NCI-H748 (cell line): ENCODE data around the gene TMEM30B.
"Not testable (repeated sequence)": the region's sequence is repeated elsewhere in the genome, so short reads cannot be mapped to it uniquely, and the experiment has no call there.

Experiments used
- DNase-seq: peaks from one replicate; lab custom pipeline; 2025; ENCODE audit not compliant: unreplicated experiment; lab: John Stamatoyannopoulos, UW

TMEM30B gene

DNA sequence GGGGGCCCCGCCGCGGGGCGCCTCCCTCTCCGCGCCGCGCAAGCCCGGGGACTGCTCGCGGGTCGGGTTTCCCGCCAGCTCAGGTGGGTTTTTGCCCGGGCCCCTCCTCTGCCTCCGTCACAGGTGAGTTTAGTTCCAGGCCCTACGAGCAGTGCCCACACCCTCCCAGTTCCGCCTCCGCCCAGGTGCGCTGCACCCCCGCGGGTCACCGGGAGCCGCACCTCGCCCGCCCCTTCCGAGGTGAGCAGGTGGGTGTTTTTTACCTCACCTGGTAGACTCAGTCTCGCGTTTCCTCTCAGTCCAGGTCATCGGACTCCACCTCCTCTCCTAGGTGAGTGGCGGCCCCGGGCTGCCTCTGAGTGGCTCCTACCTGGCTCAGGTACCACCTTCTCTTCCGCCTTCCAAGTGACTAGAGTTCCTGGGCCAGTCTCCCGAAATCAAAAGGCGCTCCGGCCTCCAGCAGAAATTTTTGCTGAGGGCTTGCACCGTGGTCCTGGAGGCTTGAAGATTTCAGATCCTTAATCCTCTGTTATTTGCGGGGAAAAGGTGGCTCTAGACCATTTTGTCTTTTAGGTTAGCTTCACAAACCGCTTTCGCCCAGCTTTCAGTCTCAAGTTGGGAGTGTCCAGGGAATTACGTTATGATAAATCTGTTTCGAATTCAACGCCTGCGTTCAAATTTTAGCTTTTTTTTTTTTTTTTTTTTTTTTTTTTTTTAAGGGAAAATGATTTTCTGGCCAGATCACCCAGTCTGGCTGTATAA lies at the start of gene TMEM30B:
Gene TMEM30B (minus strand): TSS at position 153 of the 762 bp plus-strand sequence. CDS start 191 bp downstream, outside the sequence.
- peak; percentile 98 for DNase-seq

GRCh38 chr14:61330511-61330910 lies 49.4 kb upstream of the TMEM30B start:
- no peak for DNase-seq

GRCh38 chr14:61329478-61330051 lies 48.4 kb upstream of the TMEM30B start:
- DNase-seq, result no peak

- no peak for DNase-seq
Observed at GRCh38 chr14:61328626-61329262, 47.6 kb upstream of the TMEM30B start.

DNA sequence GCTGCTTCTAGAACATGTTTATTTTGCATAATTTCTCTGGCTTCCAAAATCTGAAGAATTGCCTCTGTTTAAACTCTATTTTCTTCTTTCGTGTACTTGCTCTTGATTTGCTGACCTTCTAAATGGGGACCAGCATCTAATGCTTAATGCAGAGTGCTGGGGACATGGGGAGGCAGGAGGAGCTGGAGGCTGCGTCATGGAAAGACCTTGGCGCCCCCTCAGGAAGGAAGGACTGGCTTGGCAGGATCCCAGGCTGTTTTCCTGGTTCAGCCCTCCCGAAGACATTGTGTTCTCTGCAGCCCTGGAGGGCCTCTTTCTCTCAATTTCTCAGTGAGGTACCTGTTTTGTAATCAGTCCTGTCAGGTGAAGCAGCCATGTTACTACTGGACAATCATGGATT lies 45.7 kb upstream of the TMEM30B start:
- DNase-seq, result peak; percentile 16

DNA sequence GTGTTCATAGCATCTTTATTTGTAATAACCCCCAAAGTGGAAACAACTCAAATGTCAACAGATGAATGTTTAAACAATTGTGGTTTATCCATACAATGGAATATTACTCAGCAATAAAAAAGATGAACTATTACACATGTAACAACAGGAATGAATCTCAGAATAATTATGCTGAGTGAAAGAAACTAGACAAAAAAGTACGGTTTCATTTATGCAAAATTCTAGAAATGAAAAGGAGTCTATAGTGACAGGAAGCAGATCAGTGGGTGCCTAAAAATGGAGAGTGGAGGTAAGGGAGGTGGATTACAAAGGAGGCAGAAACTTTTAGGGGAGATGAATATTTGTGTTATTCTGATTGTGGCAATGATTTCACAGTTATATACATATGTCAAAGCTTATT lies 45.0 kb upstream of the TMEM30B start:
- no peak for DNase-seq

- no peak for DNase-seq
Observed at GRCh38 chr14:61325166-61325565, 44.0 kb upstream of the TMEM30B start.

DNA sequence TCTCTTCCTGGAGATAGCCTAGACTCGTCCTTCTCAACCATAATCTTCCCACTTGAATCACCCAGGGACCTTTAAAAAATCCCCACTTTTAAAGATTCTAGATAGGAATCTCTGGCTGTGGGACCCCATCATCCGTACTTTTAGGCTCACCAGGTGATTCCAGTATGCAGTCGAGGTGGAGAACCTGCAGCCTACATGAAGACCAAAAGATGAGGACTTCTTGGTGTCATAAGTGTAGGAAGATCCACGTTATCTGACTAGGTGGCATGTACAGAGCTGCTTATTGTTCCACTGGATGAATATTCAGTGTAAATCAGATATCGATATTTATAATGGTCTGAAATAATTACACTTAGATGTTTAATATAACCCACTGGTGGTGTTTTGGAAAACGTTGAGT lies 42.8 kb upstream of the TMEM30B start:
- no peak for DNase-seq

DNA sequence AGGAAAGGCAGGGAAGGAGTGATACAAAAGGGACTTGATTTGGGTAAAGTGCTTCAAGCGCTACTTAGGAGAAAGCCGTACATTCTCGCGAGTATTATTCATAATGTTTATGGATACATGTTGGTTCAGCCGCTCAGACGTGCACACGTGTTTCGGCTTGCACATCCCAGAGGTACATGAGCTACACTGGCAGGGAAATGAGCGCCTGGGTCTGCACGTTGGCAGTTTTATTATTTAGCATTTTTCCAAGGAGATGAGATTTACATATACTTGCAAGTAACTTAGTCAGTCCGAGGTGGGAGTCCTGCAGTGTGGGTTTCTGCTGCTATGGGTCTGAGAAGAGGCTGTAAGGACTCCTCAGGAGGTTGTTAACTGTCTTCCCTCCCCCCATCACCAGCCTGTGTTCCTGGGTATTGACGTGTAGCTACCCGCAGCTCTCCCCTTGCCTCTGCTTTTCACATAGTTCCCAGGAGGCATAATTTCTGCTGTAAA lies 41.7 kb upstream of the TMEM30B start:
- peak; percentile 74 for DNase-seq

DNA sequence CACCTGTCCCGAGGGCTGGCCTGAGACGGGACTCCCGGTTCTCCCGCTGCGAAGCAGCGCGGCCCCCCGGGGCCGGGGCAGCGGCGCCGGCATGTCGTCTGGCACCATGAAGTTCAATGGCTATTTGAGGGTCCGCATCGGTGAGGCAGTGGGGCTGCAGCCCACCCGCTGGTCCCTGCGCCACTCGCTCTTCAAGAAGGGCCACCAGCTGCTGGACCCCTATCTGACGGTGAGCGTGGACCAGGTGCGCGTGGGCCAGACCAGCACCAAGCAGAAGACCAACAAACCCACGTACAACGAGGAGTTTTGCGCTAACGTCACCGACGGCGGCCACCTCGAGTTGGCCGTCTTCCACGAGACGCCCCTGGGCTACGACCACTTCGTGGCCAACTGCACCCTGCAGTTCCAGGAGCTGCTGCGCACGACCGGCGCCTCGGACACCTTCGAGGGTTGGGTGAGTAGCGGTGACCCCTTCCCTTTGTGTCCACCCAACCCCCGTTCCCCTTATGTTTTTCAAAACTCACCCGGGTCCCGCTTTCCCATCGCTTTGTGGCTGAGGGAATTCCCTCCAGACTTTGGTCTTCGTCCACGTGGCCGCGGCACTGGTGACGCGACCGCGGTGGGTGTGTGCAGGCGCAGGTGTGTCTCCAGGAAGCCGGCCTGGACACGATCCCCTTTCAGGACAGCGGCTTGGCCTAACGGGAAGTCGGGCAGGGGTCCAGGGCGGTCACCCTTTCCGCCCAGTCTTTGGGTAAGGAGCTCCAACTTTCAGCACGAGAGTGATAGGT lies 41.1 kb upstream of the TMEM30B start:
- DNase-seq, result peak; percentile 74

- peak; percentile 83 for DNase-seq
Observed at GRCh38 chr14:61321385-61322010, 40.4 kb upstream of the TMEM30B start, which contains the start of gene PRKCH. Gene PRKCH (plus strand): TSS chr14:61321579. CDS start chr14:61322102, 523 bp downstream.

DNA sequence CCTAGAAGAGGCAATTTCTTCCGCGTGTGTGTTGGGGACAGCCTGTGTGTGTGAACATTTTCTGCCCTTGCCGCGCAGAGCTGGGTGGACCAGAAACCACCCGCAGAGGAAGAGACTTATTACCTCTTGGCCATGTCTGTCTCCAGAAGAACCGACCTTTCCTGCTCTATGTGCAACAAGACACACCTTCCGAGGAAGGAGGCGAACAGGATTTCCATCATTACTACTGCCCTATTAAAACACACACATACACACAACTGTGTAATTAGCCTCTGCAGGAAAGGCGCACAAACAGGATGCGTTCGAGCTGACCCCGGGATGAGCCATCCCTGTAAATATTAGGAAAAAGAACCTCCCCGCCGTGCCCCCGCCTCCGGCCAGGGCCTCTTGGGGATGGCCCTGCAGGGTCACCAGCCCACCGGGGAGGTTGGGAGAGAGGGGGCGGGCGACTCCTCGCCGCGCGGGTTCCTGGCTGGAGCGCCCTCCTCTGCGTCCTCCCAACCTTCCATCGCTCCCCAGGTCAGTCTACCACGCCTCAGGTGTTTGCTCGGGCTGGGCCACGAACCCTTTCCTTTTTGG lies 39.8 kb upstream of the TMEM30B start:
- peak; percentile 68 for DNase-seq

GRCh38 chr14:61320170-61320569 lies 39.0 kb upstream of the TMEM30B start:
- not testable (repeated sequence) for DNase-seq

DNA sequence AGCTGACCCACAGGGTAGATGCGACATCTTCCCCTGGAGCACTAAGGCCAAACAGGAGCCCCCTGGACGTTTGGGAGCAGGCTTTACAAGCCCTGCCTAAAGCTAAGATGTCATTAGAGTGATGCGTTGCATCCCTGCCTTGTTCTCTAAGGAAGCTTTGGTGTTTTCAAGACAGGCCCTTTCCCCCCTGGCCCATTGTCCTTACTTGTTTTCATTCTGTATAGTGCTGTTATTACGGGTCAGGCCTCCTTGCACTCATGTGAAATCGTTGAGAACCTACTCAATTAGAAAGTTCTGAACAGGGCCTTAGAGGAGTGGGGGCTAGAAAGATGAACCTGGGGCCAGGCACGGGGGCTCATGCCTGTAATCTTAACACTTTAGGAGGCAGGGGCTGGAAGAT lies 38.6 kb upstream of the TMEM30B start:
- DNase-seq, result no peak

GRCh38 chr14:61319086-61319485 lies 37.9 kb upstream of the TMEM30B start:
- no peak for DNase-seq

DNA sequence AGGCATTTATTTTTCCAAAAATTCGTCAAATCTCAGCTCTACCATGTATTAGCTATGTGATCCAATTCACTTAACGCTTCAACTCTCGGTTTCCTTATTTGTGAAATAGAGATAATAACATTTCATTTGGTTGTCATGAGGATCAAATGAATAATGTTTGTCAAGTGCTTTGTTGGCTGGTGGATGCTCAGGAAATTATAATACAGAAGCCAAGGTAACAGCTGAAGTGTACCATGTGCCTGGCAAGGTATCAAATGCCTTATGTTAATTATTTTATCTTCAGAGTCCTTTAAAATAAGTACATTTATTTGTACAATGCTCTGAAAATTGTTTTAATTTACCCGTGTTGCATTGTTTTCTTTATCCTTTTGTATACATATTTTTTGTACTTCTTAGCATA lies 34.2 kb upstream of the TMEM30B start:
- peak; percentile 29 for DNase-seq

DNA sequence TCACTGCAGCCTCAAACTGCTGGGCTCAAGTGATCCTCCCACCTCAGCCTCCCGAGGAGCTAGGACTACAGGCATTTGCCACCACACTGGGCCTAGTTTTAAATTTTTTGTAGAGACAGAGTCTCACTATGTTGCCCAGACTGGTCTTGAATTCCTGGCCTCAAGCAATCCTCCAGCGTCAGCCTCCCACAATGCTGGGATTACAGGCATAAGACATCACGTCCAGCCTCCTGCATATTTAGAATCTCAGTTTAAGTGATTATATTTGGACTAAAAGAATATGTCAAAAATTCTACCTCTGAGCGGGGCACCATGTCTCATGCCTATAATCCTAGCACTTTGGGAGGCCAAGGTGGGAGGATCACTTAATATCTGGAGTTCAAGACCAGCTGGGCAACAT lies 27.6 kb upstream of the TMEM30B start:
- DNase-seq, result not testable (repeated sequence)

DNA sequence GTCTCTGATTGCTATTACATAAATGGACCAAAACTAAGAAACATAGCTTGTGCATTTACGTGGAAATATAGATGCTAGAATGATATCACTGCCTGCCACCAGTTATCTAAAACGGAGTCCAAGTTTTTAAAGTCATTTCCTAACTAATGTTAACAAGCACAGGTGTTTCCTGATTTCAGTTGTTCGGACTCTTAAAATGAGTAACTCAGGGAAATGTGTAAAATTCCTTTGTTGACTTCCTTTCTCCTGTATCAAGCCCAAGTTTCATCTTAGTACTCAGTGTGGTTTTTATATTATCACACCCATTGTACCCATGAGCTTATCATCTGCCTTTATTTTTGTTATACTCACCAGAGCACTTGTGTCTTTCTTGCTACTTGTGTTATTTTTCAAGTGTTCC lies 27.1 kb upstream of the TMEM30B start:
- no peak for DNase-seq

DNA sequence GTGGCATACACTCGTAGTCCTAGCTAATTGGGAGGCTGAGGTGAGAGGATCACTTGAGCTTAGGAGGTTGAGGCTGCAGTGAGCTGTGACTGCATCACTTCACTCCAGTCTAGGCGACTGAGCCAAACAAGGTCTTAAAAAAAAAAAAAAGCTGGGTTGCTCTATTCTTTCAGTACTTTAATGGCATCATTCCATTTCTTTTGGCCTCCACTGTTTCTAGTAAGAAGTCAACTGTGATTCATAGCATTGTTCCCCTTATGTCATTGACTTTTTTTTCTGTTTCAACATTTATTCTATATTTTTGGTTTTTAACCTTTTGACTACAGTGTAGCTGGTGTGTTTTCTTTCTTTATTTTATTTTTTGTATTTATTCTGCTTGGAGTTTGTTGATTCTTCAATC lies 23.6 kb upstream of the TMEM30B start:
- no peak for DNase-seq

DNA sequence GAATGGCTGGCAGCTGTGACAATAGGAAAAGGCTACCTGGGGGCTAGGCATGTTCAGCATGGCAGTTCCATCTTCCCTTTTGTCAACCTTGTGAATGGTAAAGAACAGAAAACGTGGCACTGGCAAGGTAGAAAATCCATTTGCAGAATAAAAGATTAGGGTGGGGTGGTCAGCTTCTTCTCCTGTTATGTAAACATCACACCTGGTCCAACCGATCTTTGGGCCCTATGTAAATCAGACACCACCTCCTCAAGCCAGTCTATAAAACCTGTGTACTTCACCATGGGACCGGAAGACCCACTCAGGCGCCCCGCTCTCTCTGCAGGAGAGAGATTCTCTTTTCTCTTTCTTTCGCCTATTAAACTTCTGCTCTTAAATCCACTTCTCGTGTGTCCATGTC lies 19.6 kb upstream of the TMEM30B start:
- DNase-seq, result peak; percentile 16
